Measurements from ENCODE around the gene UNC80.

DNA sequence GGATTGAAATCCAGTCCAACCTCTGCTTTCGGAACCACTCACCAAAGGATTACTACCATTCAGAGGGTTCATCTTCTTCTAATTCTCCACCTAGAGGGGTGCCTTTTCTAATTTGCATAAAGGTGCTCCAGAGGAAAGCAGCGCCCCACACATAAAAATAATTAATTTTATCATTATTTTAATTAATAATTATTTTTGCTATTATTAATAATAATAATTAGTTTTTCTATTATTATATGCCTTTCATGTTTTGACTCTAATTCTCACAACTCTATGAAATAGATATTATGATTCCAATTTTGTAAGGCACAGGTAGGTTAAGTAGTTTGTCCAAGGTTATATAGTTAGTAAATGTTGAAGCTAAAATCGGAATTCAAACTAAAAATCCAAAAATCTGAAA, 51.9 kb downstream of the UNC80 start:
- no peak for TF ChIP-seq CTCF (IDR thresholded peaks at IDR 0.05)
- no peak for TF ChIP-seq POLR2A (IDR thresholded peaks at IDR 0.05)

All from Peyer's patch (tissue), 4 donors.